LNCaP clone FGC (cell line): ENCODE results near the gene MEF2B.

Experiments used
- DNase-seq: peaks from one replicate; pipeline ENCODE4 v3.0.0-alpha.2; 2011; ENCODE audit warnings: low read depth
- H3K4me3 ChIP-seq: 2 replicates; pipeline ENCODE4 v1.5.1; 2011; ENCODE audit warnings: mild to moderate bottlenecking, low read depth, low read length, control low read depth
- TF ChIP-seq, protein P1 (sequence below): IDR thresholded peaks from 2 replicates; pipeline ENCODE4 v1.5.1; 2012; ENCODE audit warnings: mild to moderate bottlenecking; ENCODE audit not compliant: control insufficient read depth, insufficient read depth; ENCODE audit errors: extremely low read depth

Gene MEF2B

DNA sequence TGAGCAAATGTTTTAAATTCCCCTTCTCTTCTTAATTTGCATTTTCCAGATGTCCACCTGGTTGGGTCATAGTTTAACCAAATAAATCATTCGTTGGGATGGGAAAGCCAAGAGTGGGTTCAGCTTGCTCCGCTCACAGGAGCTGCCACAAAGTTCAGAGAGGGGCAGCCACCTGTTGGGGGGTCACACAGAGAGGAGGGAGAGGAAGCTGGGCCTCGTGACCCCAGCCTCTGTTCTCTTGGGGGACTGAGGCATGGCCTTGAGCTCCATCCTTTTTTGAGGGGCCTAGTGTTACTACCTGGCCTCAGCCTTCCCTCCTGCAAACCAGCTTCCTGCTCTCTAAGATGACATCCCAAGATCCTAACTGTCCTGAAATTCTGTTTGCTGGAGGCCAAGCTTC, 2.5 kb downstream of the MEF2B start:
- TF ChIP-seq, protein P1, sequence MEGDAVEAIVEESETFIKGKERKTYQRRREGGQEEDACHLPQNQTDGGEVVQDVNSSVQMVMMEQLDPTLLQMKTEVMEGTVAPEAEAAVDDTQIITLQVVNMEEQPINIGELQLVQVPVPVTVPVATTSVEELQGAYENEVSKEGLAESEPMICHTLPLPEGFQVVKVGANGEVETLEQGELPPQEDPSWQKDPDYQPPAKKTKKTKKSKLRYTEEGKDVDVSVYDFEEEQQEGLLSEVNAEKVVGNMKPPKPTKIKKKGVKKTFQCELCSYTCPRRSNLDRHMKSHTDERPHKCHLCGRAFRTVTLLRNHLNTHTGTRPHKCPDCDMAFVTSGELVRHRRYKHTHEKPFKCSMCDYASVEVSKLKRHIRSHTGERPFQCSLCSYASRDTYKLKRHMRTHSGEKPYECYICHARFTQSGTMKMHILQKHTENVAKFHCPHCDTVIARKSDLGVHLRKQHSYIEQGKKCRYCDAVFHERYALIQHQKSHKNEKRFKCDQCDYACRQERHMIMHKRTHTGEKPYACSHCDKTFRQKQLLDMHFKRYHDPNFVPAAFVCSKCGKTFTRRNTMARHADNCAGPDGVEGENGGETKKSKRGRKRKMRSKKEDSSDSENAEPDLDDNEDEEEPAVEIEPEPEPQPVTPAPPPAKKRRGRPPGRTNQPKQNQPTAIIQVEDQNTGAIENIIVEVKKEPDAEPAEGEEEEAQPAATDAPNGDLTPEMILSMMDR = no peak
- H3K4me3 ChIP-seq = no peak overlapping the region
- no peak for DNase-seq

DNA sequence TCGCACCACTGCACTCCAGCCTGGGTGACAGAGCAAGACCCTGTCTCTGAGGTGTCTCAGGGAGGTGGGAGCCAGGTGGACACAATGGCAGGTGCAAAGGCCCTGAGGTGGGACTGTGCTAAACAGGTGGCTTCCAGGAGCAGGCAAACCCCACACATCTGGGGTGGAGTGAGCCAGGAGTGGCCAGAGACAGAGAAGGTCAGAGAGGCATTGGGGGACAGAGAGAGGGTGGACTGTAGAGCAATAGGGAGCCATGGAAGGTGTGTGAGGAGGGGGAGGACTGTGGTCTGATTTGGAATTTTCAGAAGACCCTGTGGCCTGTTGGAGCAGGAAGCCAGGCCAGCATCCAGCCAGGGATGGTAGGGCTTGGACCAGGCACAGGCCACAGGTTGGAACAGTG, 4.7 kb downstream of the MEF2B start:
- TF ChIP-seq, protein P1 = no peak
- no peak overlapping the region for H3K4me3 ChIP-seq
- DNase-seq = no peak

DNA sequence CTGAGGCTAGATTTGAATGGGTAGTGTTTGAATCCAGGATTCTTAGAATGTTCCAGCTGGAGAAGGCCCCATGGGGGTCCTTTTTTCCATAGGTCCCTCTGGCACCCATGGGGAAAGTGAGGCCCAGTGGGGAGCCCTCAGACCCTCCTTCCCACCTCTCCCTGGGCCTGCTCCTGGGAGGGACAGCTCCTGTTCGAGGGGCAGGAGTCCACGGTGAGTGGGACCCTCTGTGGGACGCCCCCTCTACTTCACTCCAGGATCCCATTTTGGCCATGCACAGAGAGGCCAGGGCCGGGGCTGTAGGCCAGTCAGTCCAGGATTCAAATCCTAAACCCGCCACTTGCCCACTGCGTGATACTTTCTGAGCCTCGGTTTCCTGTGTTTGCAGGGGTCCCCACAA, 7.6 kb downstream of the MEF2B start:
- DNase-seq = no peak
- TF ChIP-seq, protein P1 = no peak
- no peak overlapping the region for H3K4me3 ChIP-seq

DNA sequence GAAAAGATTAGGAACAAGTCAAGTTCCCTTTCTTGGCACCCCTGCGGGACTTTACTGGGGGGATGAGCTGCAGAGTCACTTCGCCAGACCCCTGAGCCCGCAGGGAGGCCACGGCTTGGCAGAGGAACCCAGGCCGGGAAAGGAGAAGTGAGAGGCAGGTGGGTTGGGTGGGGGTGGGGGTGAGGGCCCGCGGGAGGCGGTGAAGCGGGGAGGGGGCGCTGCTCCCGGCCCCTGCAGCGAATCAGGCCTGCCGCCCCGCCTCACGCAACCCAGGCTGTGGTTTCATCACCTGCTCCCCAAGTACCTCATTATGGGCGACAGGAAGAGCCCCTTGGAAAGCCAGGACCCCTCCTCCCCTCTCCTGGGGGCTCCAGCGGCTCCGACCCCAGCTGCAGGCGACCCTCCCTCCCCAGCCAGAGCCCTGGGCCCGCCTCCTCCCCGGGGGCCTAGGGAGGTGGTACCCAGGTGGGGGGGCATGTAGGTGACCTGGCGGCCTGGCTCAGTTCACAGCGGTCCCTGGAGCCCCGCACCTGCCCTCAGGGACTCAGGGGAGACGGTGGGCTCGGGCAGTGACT, 9.5 kb downstream of the MEF2B start:
- DNase-seq = no peak
- TF ChIP-seq, protein P1 = no peak
- no peak overlapping the region for H3K4me3 ChIP-seq

DNA sequence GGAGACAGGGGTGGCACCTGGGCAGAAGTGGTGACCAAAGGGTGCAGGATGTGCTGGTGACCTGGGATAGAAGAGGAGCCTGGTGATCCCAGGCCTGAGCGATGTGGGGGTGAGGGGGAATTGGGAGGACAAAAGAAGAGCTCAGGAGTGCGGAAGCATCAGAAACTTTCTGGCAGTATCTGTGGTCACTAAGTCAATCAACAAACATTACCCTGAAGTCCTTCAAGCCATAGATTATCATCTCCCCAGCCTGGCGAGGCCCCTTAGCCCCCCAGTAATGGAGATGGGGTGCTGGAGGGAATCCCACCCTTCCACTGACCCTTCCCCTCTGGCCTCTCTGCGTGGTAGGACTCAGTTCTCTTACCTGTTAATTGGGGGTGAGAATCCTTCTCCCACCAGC, 10.5 kb downstream of the MEF2B start:
- H3K4me3 ChIP-seq = no peak overlapping the region
- TF ChIP-seq, protein P1 = no peak

DNA sequence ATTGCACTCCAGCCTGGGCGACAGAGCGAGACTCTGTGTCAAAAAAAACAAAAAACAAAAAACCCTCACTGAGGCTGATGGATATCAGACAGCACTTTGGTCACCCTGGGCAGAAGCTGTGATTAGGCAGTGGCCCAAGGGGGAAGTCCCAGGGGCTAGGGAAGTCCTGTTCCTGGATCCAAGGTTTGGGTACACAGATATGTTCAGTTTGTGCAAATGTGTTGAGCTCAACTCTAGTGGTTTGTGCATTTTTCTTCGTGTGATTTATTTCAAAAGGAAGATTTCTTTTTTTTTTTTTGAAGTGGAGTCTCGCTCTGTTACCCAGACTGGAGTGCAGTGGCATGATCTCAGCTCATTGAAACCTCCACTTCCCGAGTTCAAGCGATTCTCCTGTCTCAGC, 12.3 kb downstream of the MEF2B start:
- TF ChIP-seq, protein P1 = no peak
- H3K4me3 ChIP-seq = no peak overlapping the region
- DNase-seq = no peak

More for the DNA sequence above, 10.5 kb downstream of the MEF2B start:
- DNase-seq = no peak
